Stimulated activated memory B cell treated with anti-CD40 and anti-IgM and Interleukin-4, amounts not matched to agents 10 μg/mL and 1 μg/mL and 100 μg/mL, for 72 hours (primary cell): ENCODE results near the gene KATNIP.
A peak's percentile ranks its signal among the peaks of the same experiment; 100 is the strongest.

Experiments used
- ATAC-seq: fragments of 150-1000 bp; cut with Tn5 transposase; 2 replicates; pipeline ENCODE4 v1.10.0; 2021
- H3K27ac Mint-ChIP-seq: one replicate; pipeline ENCODE4 v1.8.0; 2022; ENCODE audit warnings: mild to moderate bottlenecking, mixed read lengths
- H3K27me3 Mint-ChIP-seq: one replicate; pipeline ENCODE4 v1.8.0; 2022; ENCODE audit warnings: mixed read lengths
- H3K36me3 Mint-ChIP-seq: one replicate; pipeline ENCODE4 v1.8.0; 2022; ENCODE audit warnings: mixed read lengths
- H3K4me1 Mint-ChIP-seq: one replicate; pipeline ENCODE4 v1.8.0; 2022; ENCODE audit warnings: mixed read lengths
- H3K4me3 Mint-ChIP-seq: one replicate; pipeline ENCODE4 v1.8.0; 2022; ENCODE audit warnings: mild to moderate bottlenecking, moderate library complexity, mixed read lengths
- H3K9me3 Mint-ChIP-seq: one replicate; pipeline ENCODE4 v1.8.0; 2022; ENCODE audit warnings: mixed read lengths

Gene KATNIP

GRCh38 chr16:27526180-27526579, 23.8 kb upstream of the KATNIP start:
- H3K4me3 Mint-ChIP-seq: no peak overlapping the region
- no peak for ATAC-seq
- peaks cover 81% of the 10 kb centered on the region for H3K36me3 Mint-ChIP-seq
- H3K27me3 Mint-ChIP-seq: no peaks in the 10 kb centered on the region
- H3K4me1 Mint-ChIP-seq: no peaks in the 10 kb centered on the region
- no peaks in the 10 kb centered on the region for H3K9me3 Mint-ChIP-seq
- no peak overlapping the region for H3K27ac Mint-ChIP-seq

GRCh38 chr16:27528294-27528693, 21.6 kb upstream of the KATNIP start:
- Mint-ChIP-seq H3K27ac (no peak overlapping the region), H3K9me3 (no peaks in the 10 kb centered on the region), H3K27me3 (no peaks in the 10 kb centered on the region), H3K36me3 (peaks cover 76% of the 10 kb centered on the region), H3K4me3 (no peak overlapping the region), H3K4me1 (no peaks in the 10 kb centered on the region)
- ATAC-seq: no peak

GRCh38 chr16:27529962-27530361, 20.0 kb upstream of the KATNIP start:
- Mint-ChIP-seq H3K4me1 (no peaks in the 10 kb centered on the region), H3K36me3 (peaks cover 78% of the 10 kb centered on the region), H3K9me3 (no peaks in the 10 kb centered on the region)

GRCh38 chr16:27531186-27531585, 18.8 kb upstream of the KATNIP start:
- H3K36me3 Mint-ChIP-seq: peaks cover 73% of the 10 kb centered on the region
- H3K9me3 Mint-ChIP-seq: no peaks in the 10 kb centered on the region
- H3K27ac Mint-ChIP-seq: no peak overlapping the region
- no peak overlapping the region for H3K4me3 Mint-ChIP-seq
- ATAC-seq: no peak
- no peaks in the 10 kb centered on the region for H3K27me3 Mint-ChIP-seq
- no peaks in the 10 kb centered on the region for H3K4me1 Mint-ChIP-seq

More at GRCh38 chr16:27529962-27530361, 20.0 kb upstream of the KATNIP start:
- Mint-ChIP-seq H3K4me3 (no peak overlapping the region), H3K27ac (no peak overlapping the region), H3K27me3 (no peaks in the 10 kb centered on the region)
- ATAC-seq: no peak

GRCh38 chr16:27531826-27532800, 17.8 kb upstream of the KATNIP start:
- ATAC-seq: no peak
- H3K27me3 Mint-ChIP-seq: no peaks in the 10 kb centered on the region
- H3K27ac Mint-ChIP-seq: no peak overlapping the region
- no peaks in the 10 kb centered on the region for H3K4me1 Mint-ChIP-seq
- no peaks in the 10 kb centered on the region for H3K9me3 Mint-ChIP-seq
- H3K36me3 Mint-ChIP-seq: peaks cover 74% of the 10 kb centered on the region
- no peak overlapping the region for H3K4me3 Mint-ChIP-seq

- Mint-ChIP-seq H3K4me1 (peaks cover 2% of the 10 kb centered on the region), H3K36me3 (peaks cover 71% of the 10 kb centered on the region), H3K27me3 (no peaks in the 10 kb centered on the region), H3K27ac (no peak overlapping the region), H3K4me3 (no peak overlapping the region), H3K9me3 (no peaks in the 10 kb centered on the region)
- ATAC-seq: no peak
Observed at GRCh38 chr16:27534256-27534655, 15.7 kb upstream of the KATNIP start.

- H3K27ac Mint-ChIP-seq: no peak overlapping the region
- peaks cover 6% of the 10 kb centered on the region for H3K4me1 Mint-ChIP-seq
- H3K4me3 Mint-ChIP-seq: no peak overlapping the region
- H3K9me3 Mint-ChIP-seq: no peaks in the 10 kb centered on the region
- H3K36me3 Mint-ChIP-seq: peaks cover 72% of the 10 kb centered on the region
- ATAC-seq: no peak
- no peaks in the 10 kb centered on the region for H3K27me3 Mint-ChIP-seq
Observed at GRCh38 chr16:27538528-27538927, 11.4 kb upstream of the KATNIP start.

GRCh38 chr16:27539120-27539519, 10.8 kb upstream of the KATNIP start:
- Mint-ChIP-seq H3K36me3 (peaks cover 72% of the 10 kb centered on the region), H3K27ac (no peak overlapping the region), H3K9me3 (no peaks in the 10 kb centered on the region), H3K4me3 (no peak overlapping the region), H3K27me3 (no peaks in the 10 kb centered on the region), H3K4me1 (peaks cover 6% of the 10 kb centered on the region)
- no peak for ATAC-seq

- H3K27ac Mint-ChIP-seq: no peak overlapping the region
- H3K4me3 Mint-ChIP-seq: no peak overlapping the region
- no peaks in the 10 kb centered on the region for H3K9me3 Mint-ChIP-seq
- H3K36me3 Mint-ChIP-seq: peaks cover 74% of the 10 kb centered on the region
- no peak for ATAC-seq
- H3K27me3 Mint-ChIP-seq: no peaks in the 10 kb centered on the region
- H3K4me1 Mint-ChIP-seq: peaks cover 6% of the 10 kb centered on the region
Observed at GRCh38 chr16:27539636-27540035, 10.3 kb upstream of the KATNIP start.

GRCh38 chr16:27543801-27544200, 6.1 kb upstream of the KATNIP start:
- no peaks in the 10 kb centered on the region for H3K9me3 Mint-ChIP-seq
- no peak for ATAC-seq
- peaks cover 60% of the 10 kb centered on the region for H3K36me3 Mint-ChIP-seq
- no peak overlapping the region for H3K4me3 Mint-ChIP-seq
- no peaks in the 10 kb centered on the region for H3K27me3 Mint-ChIP-seq
- no peak overlapping the region for H3K27ac Mint-ChIP-seq
- peaks cover 27% of the 10 kb centered on the region for H3K4me1 Mint-ChIP-seq

GRCh38 chr16:27544671-27545070, 5.3 kb upstream of the KATNIP start:
- Mint-ChIP-seq H3K4me3 (no peak overlapping the region), H3K4me1 (peaks cover 28% of the 10 kb centered on the region), H3K9me3 (no peaks in the 10 kb centered on the region), H3K36me3 (peaks cover 52% of the 10 kb centered on the region), H3K27me3 (no peaks in the 10 kb centered on the region), H3K27ac (no peak overlapping the region)
- ATAC-seq: no peak

- peaks cover 43% of the 10 kb centered on the region for H3K4me1 Mint-ChIP-seq
- ATAC-seq: no peak
- no peaks in the 10 kb centered on the region for H3K27me3 Mint-ChIP-seq
- peaks cover 32% of the 10 kb centered on the region for H3K36me3 Mint-ChIP-seq
- no peak overlapping the region for H3K27ac Mint-ChIP-seq
- no peaks in the 10 kb centered on the region for H3K9me3 Mint-ChIP-seq
- no peak overlapping the region for H3K4me3 Mint-ChIP-seq
Observed at GRCh38 chr16:27547134-27547533, 2.8 kb upstream of the KATNIP start.

- H3K27ac Mint-ChIP-seq: no peak overlapping the region
- H3K36me3 Mint-ChIP-seq: peaks cover 29% of the 10 kb centered on the region
- ATAC-seq: no peak
- H3K27me3 Mint-ChIP-seq: no peaks in the 10 kb centered on the region
- H3K4me1 Mint-ChIP-seq: peaks cover 43% of the 10 kb centered on the region
- no peak overlapping the region for H3K4me3 Mint-ChIP-seq
- no peaks in the 10 kb centered on the region for H3K9me3 Mint-ChIP-seq
Observed at GRCh38 chr16:27547851-27548250, 2.1 kb upstream of the KATNIP start.

- ATAC-seq: peak; percentile 63
- no peaks in the 10 kb centered on the region for H3K9me3 Mint-ChIP-seq
- no peaks in the 10 kb centered on the region for H3K27me3 Mint-ChIP-seq
- peak overlapping the region; percentile 95 for H3K27ac Mint-ChIP-seq
- H3K36me3 Mint-ChIP-seq: peaks cover 16% of the 10 kb centered on the region
- peaks cover 43% of the 10 kb centered on the region for H3K4me1 Mint-ChIP-seq
- H3K4me3 Mint-ChIP-seq: peak overlapping the region; percentile 91
Observed at GRCh38 chr16:27549464-27549745, 539 bp upstream of the KATNIP start.

- H3K36me3 Mint-ChIP-seq: peaks cover 7% of the 10 kb centered on the region
- H3K27me3 Mint-ChIP-seq: no peaks in the 10 kb centered on the region
- ATAC-seq: no peak
- H3K27ac Mint-ChIP-seq: peak overlapping the region; percentile 95
- H3K9me3 Mint-ChIP-seq: no peaks in the 10 kb centered on the region
- peak overlapping the region; percentile 91 for H3K4me3 Mint-ChIP-seq
- H3K4me1 Mint-ChIP-seq: peaks cover 43% of the 10 kb centered on the region
Observed at GRCh38 chr16:27550582-27550920, 607 bp downstream of the KATNIP start.

GRCh38 chr16:27551036-27551435, 1.1 kb downstream of the KATNIP start:
- H3K4me3 Mint-ChIP-seq: peak overlapping the region; percentile 91

More at GRCh38 chr16:27551036-27551435, 1.1 kb downstream of the KATNIP start:
- Mint-ChIP-seq H3K27ac (no peak overlapping the region), H3K27me3 (no peaks in the 10 kb centered on the region), H3K9me3 (no peaks in the 10 kb centered on the region), H3K36me3 (peaks cover 4% of the 10 kb centered on the region), H3K4me1 (peaks cover 43% of the 10 kb centered on the region)
- ATAC-seq: no peak
